ENCODE measurements around the gene TFCP2L1. TPM values are rescaled to one million over a fixed set of nuclear protein-coding genes. Genes with fewer than 3 reads are reported as not detected.
"Not testable (repeated sequence)": the region's sequence is repeated elsewhere in the genome, so short reads cannot be mapped to it uniquely, and the experiment has no call there.

The TFCP2L1 gene
- total RNA-seq, 2 experiments from 2014 or later: 0.24 to 0.29 TPM

DNA sequence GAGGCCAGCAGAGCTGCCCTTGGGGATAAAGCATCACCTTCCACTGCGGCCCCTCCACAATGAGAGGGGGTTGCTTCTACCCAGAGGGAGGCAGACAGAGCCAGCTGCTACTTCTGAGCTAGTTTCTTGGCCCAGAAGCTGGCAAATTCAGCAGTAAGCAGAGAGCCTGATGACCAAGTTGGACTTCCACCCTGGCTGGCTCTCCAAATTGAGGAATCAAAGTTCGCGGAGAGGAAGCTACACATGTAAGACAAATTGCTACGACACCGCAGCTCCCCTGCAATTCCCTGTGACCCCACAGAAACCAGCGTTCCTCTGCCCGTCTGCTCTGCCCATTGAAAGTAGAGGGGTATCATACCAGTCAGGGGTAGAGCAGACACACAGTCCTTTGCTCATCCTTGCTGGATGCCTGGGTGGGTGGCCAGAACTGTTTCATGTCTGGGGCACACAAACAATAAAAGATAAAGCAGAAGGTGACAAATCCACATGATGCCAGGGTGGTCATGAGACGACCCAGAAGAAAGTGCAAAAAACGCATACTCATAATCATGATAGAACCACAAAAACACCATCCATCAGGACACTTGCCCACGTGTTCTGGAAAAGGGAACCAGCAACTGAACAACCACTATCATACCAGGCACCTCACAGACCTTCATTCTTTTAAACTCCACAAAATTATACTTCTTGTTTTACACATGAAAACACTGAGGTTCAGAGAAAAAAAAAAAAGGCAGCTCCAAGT is 5.4 kb downstream of the TFCP2L1 start:
- H3K27me3 Mint-ChIP-seq: peaks cover 21% of the 10 kb centered on the region
- H3K36me3 Mint-ChIP-seq: no peaks in the 10 kb centered on the region
- DNase-seq: no peak
- intact Hi-C loops (cut with micrococcal nuclease): no loop called here
- peaks cover 7% of the 10 kb centered on the region for H3K4me1 Mint-ChIP-seq (ENCODE audit: low read depth)
- no peak overlapping the region for H3K4me3 Mint-ChIP-seq
- ChIA-PET CTCF (interaction anchor here (1.1 kb wide), 1 partner anchor 123 kb away, joined by 3 read pairs; no protein-coding TSS in a partner anchor), POLR2A (no interaction called here)
- H3K27ac Mint-ChIP-seq: no peak overlapping the region
- H3K9me3 Mint-ChIP-seq: no peaks in the 10 kb centered on the region

DNA sequence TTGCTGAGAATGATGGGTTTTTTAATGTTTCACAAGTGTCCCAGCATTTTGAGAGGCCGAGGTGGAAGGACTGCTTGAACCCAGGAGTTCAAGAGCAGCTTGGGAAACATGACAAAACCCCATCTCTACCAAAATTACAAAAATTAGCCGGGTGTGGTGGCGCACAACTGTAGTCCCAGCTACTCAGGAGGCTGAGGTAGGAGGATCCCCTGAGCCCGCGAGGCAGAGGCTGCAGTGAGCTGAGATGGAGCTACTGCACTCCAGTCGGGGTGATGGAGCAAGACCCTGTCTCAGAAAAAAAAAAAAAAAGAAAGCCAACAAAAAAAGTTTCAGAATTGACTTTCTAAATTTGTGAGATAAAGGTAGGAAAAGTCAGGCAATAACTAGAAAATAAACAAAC is 8.7 kb downstream of the TFCP2L1 start:
- H3K27ac Mint-ChIP-seq: no peak overlapping the region
- H3K4me1 Mint-ChIP-seq (ENCODE audit: low read depth): no peaks in the 10 kb centered on the region
- peaks cover 5% of the 10 kb centered on the region for H3K27me3 Mint-ChIP-seq
- intact Hi-C loops (cut with micrococcal nuclease): no loop called here
- POLR2A ChIA-PET: no interaction called here
- CTCF ChIA-PET: interaction anchor here (0.6 kb wide), 1 partner anchor 182 kb away, joined by 3 read pairs; no protein-coding TSS in a partner anchor
- H3K9me3 Mint-ChIP-seq: no peaks in the 10 kb centered on the region
- no peak overlapping the region for H3K4me3 Mint-ChIP-seq
- DNase-seq: no peak
- H3K36me3 Mint-ChIP-seq: no peaks in the 10 kb centered on the region

GRCh38 chr2:121273116-121273515 is 11.9 kb downstream of the TFCP2L1 start:
- H3K4me1 Mint-ChIP-seq (ENCODE audit: low read depth): no peaks in the 10 kb centered on the region
- no peaks in the 10 kb centered on the region for H3K36me3 Mint-ChIP-seq
- H3K27me3 Mint-ChIP-seq: peaks cover 5% of the 10 kb centered on the region
- POLR2A ChIA-PET: no interaction called here
- intact Hi-C loops (cut with micrococcal nuclease): no loop called here
- CTCF ChIA-PET: no interaction called here
- H3K4me3 Mint-ChIP-seq: no peak overlapping the region
- no peaks in the 10 kb centered on the region for H3K9me3 Mint-ChIP-seq
- no peak overlapping the region for H3K27ac Mint-ChIP-seq
- no peak for DNase-seq

DNA sequence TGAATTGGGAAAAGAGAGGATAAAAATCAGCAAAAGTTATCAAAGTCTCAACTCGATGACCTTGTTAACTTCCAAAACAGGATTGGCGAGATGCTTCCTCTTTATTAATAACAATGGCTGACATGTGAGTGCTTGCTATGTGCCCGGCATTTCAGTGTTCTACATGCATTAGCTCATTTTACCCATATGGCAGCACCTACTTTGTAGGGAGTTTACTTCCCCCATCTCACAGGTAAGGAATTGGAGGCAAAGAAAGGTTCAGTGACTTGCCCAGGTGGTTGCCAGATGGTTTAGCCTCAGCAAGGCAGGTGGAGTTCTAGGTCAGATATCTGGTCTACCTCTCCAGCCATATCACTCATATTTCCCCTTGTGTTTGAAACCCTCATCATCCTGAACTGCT is 12.4 kb downstream of the TFCP2L1 start:
- Mint-ChIP-seq H3K4me1 (ENCODE audit: low read depth) (no peaks in the 10 kb centered on the region), H3K27ac (no peak overlapping the region), H3K4me3 (no peak overlapping the region), H3K36me3 (no peaks in the 10 kb centered on the region), H3K27me3 (peaks cover 5% of the 10 kb centered on the region), H3K9me3 (no peaks in the 10 kb centered on the region)
- intact Hi-C loops (cut with micrococcal nuclease): no loop called here
- DNase-seq: no peak
- CTCF ChIA-PET: no interaction called here
- POLR2A ChIA-PET: no interaction called here

GRCh38 chr2:121269436-121269835 is 15.6 kb downstream of the TFCP2L1 start:
- H3K36me3 Mint-ChIP-seq; intact Hi-C loops (cut with micrococcal nuclease); CTCF ChIA-PET; POLR2A ChIA-PET; H3K9me3 Mint-ChIP-seq; H3K27ac Mint-ChIP-seq; H3K4me1 Mint-ChIP-seq (ENCODE audit: low read depth); DNase-seq; H3K27me3 Mint-ChIP-seq; H3K4me3 Mint-ChIP-seq: not testable (repeated sequence)

- POLR2A ChIA-PET: no interaction called here
- Mint-ChIP-seq H3K4me1 (ENCODE audit: low read depth) (no peaks in the 10 kb centered on the region), H3K9me3 (no peaks in the 10 kb centered on the region), H3K27ac (no peak overlapping the region), H3K36me3 (no peaks in the 10 kb centered on the region), H3K4me3 (no peak overlapping the region), H3K27me3 (peaks cover 5% of the 10 kb centered on the region)
- intact Hi-C loops (cut with micrococcal nuclease): no loop called here
- no peak for DNase-seq
- CTCF ChIA-PET: no interaction called here
Measured at GRCh38 chr2:121266543-121267106, 18.4 kb downstream of the TFCP2L1 start.

DNA sequence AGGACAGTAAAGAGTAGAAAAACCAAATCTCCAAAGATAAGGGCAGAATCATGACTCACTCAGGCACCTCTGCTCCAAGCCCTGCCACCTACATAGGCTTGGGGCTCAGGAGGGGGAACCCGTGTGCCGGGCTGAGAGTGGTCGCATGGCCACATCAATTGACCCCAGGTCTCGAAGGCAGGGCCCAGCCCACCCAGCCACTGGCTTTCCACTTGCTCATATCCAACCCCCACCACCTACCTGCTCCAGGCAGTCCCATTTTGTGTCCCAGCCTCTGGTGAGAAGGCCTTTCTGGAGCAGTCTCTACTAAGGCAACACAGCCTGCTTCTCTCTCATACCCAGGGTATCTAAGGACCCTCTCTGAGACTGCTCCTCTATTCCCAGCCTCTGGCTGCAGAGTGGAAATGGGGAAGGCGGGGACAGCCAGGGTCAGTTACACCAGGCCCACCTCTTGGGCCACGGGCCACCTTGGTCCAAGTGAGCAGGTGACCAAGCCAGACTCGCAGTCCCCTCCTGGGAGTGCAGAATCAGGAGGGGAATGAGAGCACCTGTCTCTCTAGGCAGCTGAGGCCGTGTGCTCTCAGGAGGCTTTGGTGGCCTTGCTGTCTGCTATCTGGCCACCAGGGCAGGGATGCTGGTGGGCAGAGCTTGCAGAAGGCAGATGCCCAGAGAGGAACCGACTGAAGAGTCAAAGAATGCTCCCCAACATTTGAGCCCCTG is 20.8 kb downstream of the TFCP2L1 start:
- H3K4me3 Mint-ChIP-seq: no peak overlapping the region
- H3K4me1 Mint-ChIP-seq (ENCODE audit: low read depth): no peaks in the 10 kb centered on the region
- POLR2A ChIA-PET: no interaction called here
- no peak overlapping the region for H3K27ac Mint-ChIP-seq
- H3K9me3 Mint-ChIP-seq: no peaks in the 10 kb centered on the region
- CTCF ChIA-PET: no interaction called here
- H3K36me3 Mint-ChIP-seq: no peaks in the 10 kb centered on the region
- DNase-seq: no peak
- peaks cover 5% of the 10 kb centered on the region for H3K27me3 Mint-ChIP-seq
- intact Hi-C loops (cut with micrococcal nuclease): no loop called here

GRCh38 chr2:121260370-121261154 is 24.4 kb downstream of the TFCP2L1 start:
- ChIA-PET POLR2A (no interaction called here), CTCF (no interaction called here)
- Mint-ChIP-seq H3K4me1 (ENCODE audit: low read depth) (no peaks in the 10 kb centered on the region), H3K36me3 (no peaks in the 10 kb centered on the region), H3K4me3 (no peak overlapping the region), H3K27ac (no peak overlapping the region), H3K27me3 (peaks cover 12% of the 10 kb centered on the region), H3K9me3 (no peaks in the 10 kb centered on the region)
- DNase-seq: no peak
- intact Hi-C loops (cut with micrococcal nuclease): no loop called here

DNA sequence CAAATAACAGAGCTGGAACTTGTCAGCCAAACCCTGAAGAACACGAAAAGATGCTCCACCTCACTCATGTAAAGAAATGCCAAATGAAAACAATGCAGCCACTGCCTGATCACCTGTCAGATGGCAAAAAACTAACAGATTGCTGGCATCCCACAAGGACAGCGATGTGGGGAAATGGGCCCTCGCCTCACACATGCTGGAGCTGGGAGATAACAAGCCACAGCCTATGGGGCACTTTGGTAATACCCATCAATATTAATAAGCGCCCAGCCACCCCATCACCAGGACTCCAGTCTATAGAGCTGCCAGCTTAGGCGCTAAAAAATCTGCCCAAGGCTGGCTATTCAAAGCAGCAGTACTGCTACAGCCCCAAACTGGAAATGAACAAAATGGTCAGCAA is 27.0 kb downstream of the TFCP2L1 start:
- Mint-ChIP-seq H3K27ac (no peak overlapping the region), H3K27me3 (peaks cover 6% of the 10 kb centered on the region), H3K4me3 (no peak overlapping the region), H3K9me3 (no peaks in the 10 kb centered on the region), H3K4me1 (ENCODE audit: low read depth) (no peaks in the 10 kb centered on the region), H3K36me3 (no peaks in the 10 kb centered on the region)
- no peak for DNase-seq
- ChIA-PET CTCF (no interaction called here), POLR2A (no interaction called here)
- intact Hi-C loops (cut with micrococcal nuclease): no loop called here

- CTCF ChIA-PET: no interaction called here
- DNase-seq: no peak
- intact Hi-C loops (cut with micrococcal nuclease): no loop called here
- H3K27me3 Mint-ChIP-seq: peaks cover 7% of the 10 kb centered on the region
- H3K36me3 Mint-ChIP-seq: no peaks in the 10 kb centered on the region
- POLR2A ChIA-PET: no interaction called here
- H3K4me3 Mint-ChIP-seq: no peak overlapping the region
- H3K4me1 Mint-ChIP-seq (ENCODE audit: low read depth): no peaks in the 10 kb centered on the region
- no peak overlapping the region for H3K27ac Mint-ChIP-seq
- H3K9me3 Mint-ChIP-seq: no peaks in the 10 kb centered on the region
Measured at GRCh38 chr2:121257480-121257840, 27.5 kb downstream of the TFCP2L1 start.

GRCh38 chr2:121256720-121257479 is 28.1 kb downstream of the TFCP2L1 start:
- POLR2A ChIA-PET: no interaction called here
- H3K9me3 Mint-ChIP-seq: no peaks in the 10 kb centered on the region
- CTCF ChIA-PET: no interaction called here

GRCh38 chr2:121255358-121255757 is 29.6 kb downstream of the TFCP2L1 start:
- intact Hi-C loops (cut with micrococcal nuclease): no loop called here
- Mint-ChIP-seq H3K36me3 (no peaks in the 10 kb centered on the region), H3K27me3 (peaks cover 9% of the 10 kb centered on the region), H3K9me3 (no peaks in the 10 kb centered on the region), H3K4me3 (no peak overlapping the region), H3K27ac (no peak overlapping the region), H3K4me1 (ENCODE audit: low read depth) (no peaks in the 10 kb centered on the region)
- DNase-seq: no peak
- ChIA-PET CTCF (no interaction called here), POLR2A (no interaction called here)

More at GRCh38 chr2:121256720-121257479, 28.1 kb downstream of the TFCP2L1 start:
- H3K4me3 Mint-ChIP-seq: no peak overlapping the region
- H3K36me3 Mint-ChIP-seq: no peaks in the 10 kb centered on the region
- H3K27ac Mint-ChIP-seq: no peak overlapping the region
- no peak for DNase-seq
- H3K27me3 Mint-ChIP-seq: peaks cover 9% of the 10 kb centered on the region
- intact Hi-C loops (cut with micrococcal nuclease): no loop called here
- H3K4me1 Mint-ChIP-seq (ENCODE audit: low read depth): no peaks in the 10 kb centered on the region
